GM23248 (cell line): ENCODE results near the gene PRR27.

Source experiments
- EZH2 ChIP-seq: fragments of 200-600 bp; sonication (generic); IDR thresholded peaks from 2 replicates; pipeline ENCODE4 v1.6.1; 2018; ENCODE audit warnings: antibody characterized with exemption, mild to moderate bottlenecking; ENCODE audit not compliant: insufficient read depth, poor library complexity, severe bottlenecking
- EZH2phosphoT487 ChIP-seq: fragments of 200-600 bp; sonication (generic); IDR thresholded peaks from 2 replicates; pipeline ENCODE4 v1.6.1; 2018; ENCODE audit warnings: antibody characterized with exemption, moderate library complexity, mild to moderate bottlenecking, low read depth; ENCODE audit not compliant: insufficient read depth

DNA sequence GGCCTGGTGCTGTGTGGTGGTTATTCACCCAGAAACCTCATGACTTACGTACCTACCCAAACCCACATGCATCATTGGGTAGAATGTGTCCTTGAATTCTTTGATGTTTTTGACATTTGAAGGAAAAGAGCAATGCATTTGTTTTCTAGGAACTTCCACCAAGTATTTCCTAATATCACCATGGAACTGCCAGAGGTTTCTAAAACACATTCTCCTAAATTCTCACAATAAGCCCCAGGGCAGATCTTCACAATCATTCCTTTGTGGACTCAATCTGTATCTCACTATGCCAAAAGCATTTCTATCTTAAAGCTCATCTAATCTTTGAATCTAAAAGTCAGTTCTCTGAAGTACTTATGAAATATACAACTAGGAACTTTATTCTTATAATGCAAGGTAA is 33.2 kb downstream of the PRR27 start:
- TF ChIP-seq EZH2 (no peak), EZH2phosphoT487 (no peak)
